ENCODE measurements around the gene DNAJC17.

DNA sequence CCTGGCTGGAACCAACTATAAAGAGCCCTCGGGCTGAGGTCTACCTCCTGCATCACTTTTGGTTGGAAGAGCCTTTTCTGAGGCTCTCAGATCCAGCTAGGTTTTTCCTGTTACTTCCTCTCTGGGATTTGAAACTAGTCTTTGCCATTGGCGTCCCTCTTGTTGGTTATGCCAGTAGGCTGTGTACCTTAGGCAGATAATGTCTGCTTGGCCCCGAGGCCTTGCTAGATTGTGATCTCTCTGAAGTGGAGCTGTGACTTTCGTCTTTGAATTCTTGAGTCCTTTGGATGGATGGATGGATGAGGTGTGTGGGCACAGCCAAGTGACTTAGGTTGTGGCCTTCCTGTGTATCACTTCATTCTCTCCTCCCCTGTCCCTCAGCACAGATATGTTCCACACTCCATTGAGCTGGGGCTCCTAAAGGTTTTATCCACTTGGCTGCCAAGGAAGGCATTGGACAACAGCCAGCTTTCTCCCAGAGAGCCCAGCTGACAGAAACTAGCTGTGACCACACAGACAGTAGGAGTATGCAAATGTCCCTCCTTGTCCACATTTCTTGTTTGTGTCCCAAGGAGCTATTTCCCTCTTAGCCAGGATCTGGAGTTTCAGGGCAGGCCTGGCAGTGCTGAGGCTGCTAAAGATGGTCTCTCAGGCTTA, 7.9 kb upstream of the DNAJC17 start:
- TF ChIP-seq, protein P1, sequence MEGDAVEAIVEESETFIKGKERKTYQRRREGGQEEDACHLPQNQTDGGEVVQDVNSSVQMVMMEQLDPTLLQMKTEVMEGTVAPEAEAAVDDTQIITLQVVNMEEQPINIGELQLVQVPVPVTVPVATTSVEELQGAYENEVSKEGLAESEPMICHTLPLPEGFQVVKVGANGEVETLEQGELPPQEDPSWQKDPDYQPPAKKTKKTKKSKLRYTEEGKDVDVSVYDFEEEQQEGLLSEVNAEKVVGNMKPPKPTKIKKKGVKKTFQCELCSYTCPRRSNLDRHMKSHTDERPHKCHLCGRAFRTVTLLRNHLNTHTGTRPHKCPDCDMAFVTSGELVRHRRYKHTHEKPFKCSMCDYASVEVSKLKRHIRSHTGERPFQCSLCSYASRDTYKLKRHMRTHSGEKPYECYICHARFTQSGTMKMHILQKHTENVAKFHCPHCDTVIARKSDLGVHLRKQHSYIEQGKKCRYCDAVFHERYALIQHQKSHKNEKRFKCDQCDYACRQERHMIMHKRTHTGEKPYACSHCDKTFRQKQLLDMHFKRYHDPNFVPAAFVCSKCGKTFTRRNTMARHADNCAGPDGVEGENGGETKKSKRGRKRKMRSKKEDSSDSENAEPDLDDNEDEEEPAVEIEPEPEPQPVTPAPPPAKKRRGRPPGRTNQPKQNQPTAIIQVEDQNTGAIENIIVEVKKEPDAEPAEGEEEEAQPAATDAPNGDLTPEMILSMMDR (IDR thresholded peaks at IDR 0.05): no peak
- TF ChIP-seq POLR2AphosphoS5 (IDR thresholded peaks at IDR 0.05) (no peak), POLR2A (IDR thresholded peaks at IDR 0.05) (no peak)
